Measurements from ENCODE around the gene NPAS4.

Gene NPAS4

DNA sequence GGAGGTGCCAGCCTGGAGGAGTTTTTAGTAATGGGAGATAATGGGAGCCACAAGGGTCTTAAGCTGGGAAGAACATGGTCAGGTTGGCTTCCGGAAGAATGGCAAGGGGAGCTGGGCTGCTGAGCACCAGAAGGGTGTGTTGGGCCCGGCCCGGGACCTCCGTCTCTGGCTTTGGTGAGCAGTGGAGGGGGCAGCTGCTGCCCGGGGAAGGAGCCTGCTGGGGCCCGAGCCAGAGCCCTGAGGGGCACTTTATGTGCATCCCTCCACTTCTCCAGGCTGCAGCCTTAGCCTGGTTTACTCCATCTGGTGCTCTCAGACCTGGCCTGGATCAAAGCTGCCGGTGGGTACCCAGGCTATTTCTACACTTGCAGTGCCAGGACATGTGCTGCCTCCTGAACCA is 8.7 kb upstream of the NPAS4 start:
- no peak overlapping the region for H2AFZ ChIP-seq
- H3K4me3 ChIP-seq (ENCODE audit: low read depth, low read length): no peak overlapping the region
- H3K9ac ChIP-seq: no peak overlapping the region
- no peak overlapping the region for H3K27ac ChIP-seq
- TF ChIP-seq, protein P1, sequence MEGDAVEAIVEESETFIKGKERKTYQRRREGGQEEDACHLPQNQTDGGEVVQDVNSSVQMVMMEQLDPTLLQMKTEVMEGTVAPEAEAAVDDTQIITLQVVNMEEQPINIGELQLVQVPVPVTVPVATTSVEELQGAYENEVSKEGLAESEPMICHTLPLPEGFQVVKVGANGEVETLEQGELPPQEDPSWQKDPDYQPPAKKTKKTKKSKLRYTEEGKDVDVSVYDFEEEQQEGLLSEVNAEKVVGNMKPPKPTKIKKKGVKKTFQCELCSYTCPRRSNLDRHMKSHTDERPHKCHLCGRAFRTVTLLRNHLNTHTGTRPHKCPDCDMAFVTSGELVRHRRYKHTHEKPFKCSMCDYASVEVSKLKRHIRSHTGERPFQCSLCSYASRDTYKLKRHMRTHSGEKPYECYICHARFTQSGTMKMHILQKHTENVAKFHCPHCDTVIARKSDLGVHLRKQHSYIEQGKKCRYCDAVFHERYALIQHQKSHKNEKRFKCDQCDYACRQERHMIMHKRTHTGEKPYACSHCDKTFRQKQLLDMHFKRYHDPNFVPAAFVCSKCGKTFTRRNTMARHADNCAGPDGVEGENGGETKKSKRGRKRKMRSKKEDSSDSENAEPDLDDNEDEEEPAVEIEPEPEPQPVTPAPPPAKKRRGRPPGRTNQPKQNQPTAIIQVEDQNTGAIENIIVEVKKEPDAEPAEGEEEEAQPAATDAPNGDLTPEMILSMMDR (IDR thresholded peaks at IDR 0.05): no peak
- H3K36me3 ChIP-seq (ENCODE audit: control insufficient read depth, insufficient read depth, low read length): no peaks in the 10 kb centered on the region
- no peak overlapping the region for H3K4me2 ChIP-seq (ENCODE audit: low read length)
- no peaks in the 10 kb centered on the region for H3K79me2 ChIP-seq
- no peaks in the 10 kb centered on the region for H3K27me3 ChIP-seq (ENCODE audit: control insufficient read depth, insufficient read depth, low read length)
- no peaks in the 10 kb centered on the region for H3K4me1 ChIP-seq
- H3K9me3 ChIP-seq (ENCODE audit: control insufficient read depth, low read length): no peaks in the 10 kb centered on the region

DNA sequence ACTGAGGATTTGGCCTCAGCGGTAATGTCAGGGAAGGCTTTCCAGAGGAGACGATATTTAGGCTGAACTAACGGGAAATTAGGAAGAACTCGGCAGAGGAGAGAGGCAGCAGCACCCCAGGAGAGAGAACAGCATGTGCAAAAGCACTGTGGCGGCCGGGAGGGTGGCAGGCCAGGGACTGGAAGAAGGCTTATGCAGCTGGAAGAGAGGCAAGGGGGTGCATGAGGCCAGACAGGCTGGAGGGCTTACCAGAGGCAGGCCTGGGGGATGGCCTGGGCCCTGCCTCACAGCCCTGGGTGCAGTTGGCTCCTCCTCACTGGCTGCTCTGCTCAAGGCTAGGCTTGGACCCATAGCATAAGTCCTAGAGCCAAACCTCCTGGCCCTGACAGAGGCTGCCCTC is 7.7 kb upstream of the NPAS4 start:
- TF ChIP-seq, protein P1 (IDR thresholded peaks at IDR 0.05): no peak
- H3K4me2 ChIP-seq (ENCODE audit: low read length): no peak overlapping the region
- H3K36me3 ChIP-seq (ENCODE audit: control insufficient read depth, insufficient read depth, low read length): no peaks in the 10 kb centered on the region
- no peak overlapping the region for H3K4me3 ChIP-seq (ENCODE audit: low read depth, low read length)
- H3K4me1 ChIP-seq: no peaks in the 10 kb centered on the region
- H3K9ac ChIP-seq: no peak overlapping the region
- no peak overlapping the region for H3K27ac ChIP-seq
- H3K9me3 ChIP-seq (ENCODE audit: control insufficient read depth, low read length): no peaks in the 10 kb centered on the region
- H3K27me3 ChIP-seq (ENCODE audit: control insufficient read depth, insufficient read depth, low read length): no peaks in the 10 kb centered on the region
- no peak overlapping the region for H2AFZ ChIP-seq
- no peaks in the 10 kb centered on the region for H3K79me2 ChIP-seq

DNA sequence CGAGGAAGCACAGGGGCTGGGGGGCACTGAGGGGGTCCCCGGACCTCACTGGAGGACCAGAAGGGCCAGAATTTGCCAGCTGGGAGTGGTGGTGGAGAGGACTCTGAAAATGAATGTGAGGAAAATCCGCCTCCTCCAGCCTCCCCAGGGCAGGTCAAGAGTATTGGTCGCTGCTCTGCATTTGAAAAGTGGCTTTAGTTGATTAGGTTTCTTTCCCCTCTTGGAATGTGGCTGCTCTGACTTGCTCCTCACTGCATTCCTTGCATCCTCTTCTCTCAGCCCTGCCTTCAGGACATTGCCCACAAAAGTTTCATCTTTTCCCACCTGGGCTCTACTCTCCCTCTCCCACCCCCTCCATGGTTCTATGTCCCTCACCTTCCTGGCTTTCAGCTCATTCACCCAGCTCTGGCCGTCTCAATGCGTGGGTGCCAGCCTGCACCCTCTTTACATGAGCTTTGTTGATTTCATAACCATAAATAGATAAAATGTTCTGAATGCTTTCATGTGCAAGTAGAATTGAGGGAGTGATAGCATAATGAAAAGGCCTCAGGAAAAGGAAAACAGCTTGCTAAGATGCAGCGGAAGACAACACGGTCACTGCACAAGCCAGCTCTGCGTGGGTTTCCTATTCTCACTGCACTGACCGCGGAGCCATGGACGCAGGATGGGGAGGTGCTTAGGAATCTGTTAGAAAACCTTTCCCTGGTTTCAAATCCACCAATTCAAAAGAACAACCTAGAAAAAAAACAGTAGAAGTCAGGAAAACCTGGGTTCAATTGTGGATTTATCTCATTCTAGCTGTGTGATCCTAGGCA is 6.5 kb upstream of the NPAS4 start:
- Histone ChIP-seq H3K9me3 (ENCODE audit: control insufficient read depth, low read length) (no peaks in the 10 kb centered on the region), H3K4me1 (peaks cover 4% of the 10 kb centered on the region), H3K9ac (no peak overlapping the region), H3K79me2 (no peaks in the 10 kb centered on the region), H3K4me3 (ENCODE audit: low read depth, low read length) (no peak overlapping the region), H3K27me3 (ENCODE audit: control insufficient read depth, insufficient read depth, low read length) (no peaks in the 10 kb centered on the region), H2AFZ (no peak overlapping the region), H3K36me3 (ENCODE audit: control insufficient read depth, insufficient read depth, low read length) (no peaks in the 10 kb centered on the region), H3K4me2 (ENCODE audit: low read length) (no peak overlapping the region), H3K27ac (no peak overlapping the region)
- TF ChIP-seq, protein P1 (IDR thresholded peaks at IDR 0.05): no peak

DNA sequence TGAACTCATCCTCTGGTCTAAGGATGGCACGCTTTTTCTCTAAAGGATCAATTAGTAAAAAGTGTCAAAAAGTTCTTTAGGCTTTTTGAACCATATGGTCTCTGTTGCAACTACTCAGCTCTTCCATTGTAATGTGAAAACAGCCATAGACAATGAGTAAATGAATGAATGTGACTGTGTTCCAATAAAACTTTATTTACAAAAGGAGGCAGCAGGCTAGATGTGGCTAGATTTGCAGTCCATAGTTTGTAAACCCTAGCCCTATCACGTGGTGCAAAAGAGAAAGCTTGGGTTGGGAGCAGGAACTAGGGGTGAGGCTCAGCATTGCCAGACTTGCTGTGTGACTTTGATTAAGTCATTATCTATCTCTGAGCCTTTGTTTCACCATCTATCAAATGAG is 5.4 kb upstream of the NPAS4 start:
- no peak overlapping the region for H3K27ac ChIP-seq
- TF ChIP-seq, protein P1 (IDR thresholded peaks at IDR 0.05): no peak
- no peak overlapping the region for H2AFZ ChIP-seq
- no peak overlapping the region for H3K4me2 ChIP-seq (ENCODE audit: low read length)
- H3K9me3 ChIP-seq (ENCODE audit: control insufficient read depth, low read length): no peaks in the 10 kb centered on the region
- H3K79me2 ChIP-seq: no peaks in the 10 kb centered on the region
- no peak overlapping the region for H3K4me3 ChIP-seq (ENCODE audit: low read depth, low read length)
- H3K27me3 ChIP-seq (ENCODE audit: control insufficient read depth, insufficient read depth, low read length): no peaks in the 10 kb centered on the region
- no peaks in the 10 kb centered on the region for H3K36me3 ChIP-seq (ENCODE audit: control insufficient read depth, insufficient read depth, low read length)
- H3K9ac ChIP-seq: no peak overlapping the region
- H3K4me1 ChIP-seq: peaks cover 4% of the 10 kb centered on the region

DNA sequence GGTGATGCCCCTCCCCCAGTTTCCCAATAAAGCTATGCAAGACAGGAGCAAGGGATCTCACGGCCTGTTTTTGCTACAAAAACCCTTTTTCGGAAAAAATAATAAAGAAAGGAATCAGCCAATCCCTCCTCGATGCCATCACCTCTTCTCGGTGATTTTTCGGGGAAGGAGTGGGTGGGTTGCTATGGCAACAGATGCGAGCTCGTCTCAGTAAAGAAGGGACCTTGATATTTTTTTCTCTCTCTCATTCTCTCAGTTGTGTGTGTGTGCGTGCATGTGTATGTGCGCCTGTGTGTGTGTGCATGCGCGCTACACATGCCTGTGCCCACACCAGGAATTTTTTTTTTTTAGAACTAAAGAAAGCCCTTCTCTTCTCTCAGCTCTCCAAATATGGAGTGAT is 3.8 kb upstream of the NPAS4 start:
- TF ChIP-seq, protein P1 (IDR thresholded peaks at IDR 0.05): no peak
- H3K9ac ChIP-seq: no peak overlapping the region

More for the DNA sequence above, 3.8 kb upstream of the NPAS4 start:
- H3K79me2 ChIP-seq: no peaks in the 10 kb centered on the region
- no peak overlapping the region for H2AFZ ChIP-seq
- H3K27me3 ChIP-seq (ENCODE audit: control insufficient read depth, insufficient read depth, low read length): no peaks in the 10 kb centered on the region
- no peaks in the 10 kb centered on the region for H3K36me3 ChIP-seq (ENCODE audit: control insufficient read depth, insufficient read depth, low read length)
- H3K4me2 ChIP-seq (ENCODE audit: low read length): no peak overlapping the region
- H3K9me3 ChIP-seq (ENCODE audit: control insufficient read depth, low read length): no peaks in the 10 kb centered on the region
- no peak overlapping the region for H3K27ac ChIP-seq
- peaks cover 4% of the 10 kb centered on the region for H3K4me1 ChIP-seq
- H3K4me3 ChIP-seq (ENCODE audit: low read depth, low read length): no peak overlapping the region
